ENCODE results near the gene C15orf62. TPM values are rescaled to one million over a fixed set of nuclear protein-coding genes. Genes with fewer than 3 reads are reported as not detected.

The C15orf62 gene
- total RNA-seq, 4 donors from 2014 or later, result 31.2 to 58.4 (median 40.2) TPM

GRCh38 chr15:40764629-40765103 is 5.1 kb upstream of the C15orf62 start:
- H3K4me3 ChIP-seq (ENCODE audit: low read depth, poor library complexity, severe bottlenecking), result peak overlapping the region; percentile 11
- 27 to 29% methylated on average over 8 of the region's 8 CpGs for WGBS, 2 donors
- intact Hi-C loops (cut with DNase I; ENCODE audit: low total_unique reads), result no loop called here
- DNase-seq (ENCODE audit: low spot score in 2 of 2), result peak in 1 of 2 donors; percentile 86
- no peak for TF ChIP-seq CTCF (IDR thresholded peaks at IDR 0.05)
- TF ChIP-seq POLR2A (IDR thresholded peaks at IDR 0.05), result no peak

GRCh38 chr15:40766194-40766815 is 3.5 kb upstream of the C15orf62 start:
- TF ChIP-seq CTCF (IDR thresholded peaks at IDR 0.05) (no peak), POLR2A (IDR thresholded peaks at IDR 0.05) (no peak)
- 50 to 54% methylated on average over 5 to 7 of the region's 7 CpGs for WGBS, 2 donors
- intact Hi-C loops (cut with DNase I; ENCODE audit: low total_unique reads), result no loop called here
- H3K4me3 ChIP-seq (ENCODE audit: low read depth, poor library complexity, severe bottlenecking), result no peak overlapping the region
- peak in 1 of 2 donors; percentile 82 for DNase-seq (ENCODE audit: low spot score in 2 of 2)

- intact Hi-C loops (cut with DNase I; ENCODE audit: low total_unique reads), result no loop called here
- TF ChIP-seq POLR2A (IDR thresholded peaks at IDR 0.05) (no peak), CTCF (IDR thresholded peaks at IDR 0.05) (no peak)
- WGBS, 2 donors, result 77 to 79% methylated on average over 29 to 32 of the region's 32 CpGs
- H3K4me3 ChIP-seq (ENCODE audit: low read depth, poor library complexity, severe bottlenecking), result no peak overlapping the region
- no peak for DNase-seq (ENCODE audit: low spot score in 2 of 2)
Measured at GRCh38 chr15:40766906-40767837, 2.6 kb upstream of the C15orf62 start.

GRCh38 chr15:40767838-40768500 is 1.8 kb upstream of the C15orf62 start:
- H3K4me3 ChIP-seq (ENCODE audit: low read depth, poor library complexity, severe bottlenecking), result no peak overlapping the region
- no peak for DNase-seq (ENCODE audit: low spot score in 2 of 2)
- 84 to 86% methylated on average over 29 of the region's 29 CpGs for WGBS, 2 donors
- intact Hi-C loops (cut with DNase I; ENCODE audit: low total_unique reads), result no loop called here
- TF ChIP-seq POLR2A (IDR thresholded peaks at IDR 0.05) (no peak), CTCF (IDR thresholded peaks at IDR 0.05) (no peak)

GRCh38 chr15:40768521-40769273 is 1.1 kb upstream of the C15orf62 start:
- intact Hi-C loops (cut with DNase I; ENCODE audit: low total_unique reads), result no loop called here
- H3K4me3 ChIP-seq (ENCODE audit: low read depth, poor library complexity, severe bottlenecking), result no peak overlapping the region
- no peak for DNase-seq (ENCODE audit: low spot score in 2 of 2)
- WGBS, 2 donors, result 34 to 47% methylated on average over 21 of the region's 21 CpGs
- TF ChIP-seq POLR2A (IDR thresholded peaks at IDR 0.05) (no peak), CTCF (IDR thresholded peaks at IDR 0.05) (no peak)

Measured in lower leg skin (tissue), 4 donors.